Stimulated activated CD8-positive, alpha-beta memory T cell treated with anti-CD3 and anti-CD28 coated beads, Interleukin-4, amount 100 ng/mL, for 48 hours (primary cell): ENCODE data around the gene SPDL1.
A peak's percentile ranks its signal among the peaks of the same experiment; 100 is the strongest.

ENCODE experiments used
- DNase-seq: peaks from one replicate; pipeline ENCODE4 v3.0.0-alpha.2; 2020

The SPDL1 gene

GRCh38 chr5:169631360-169631759 lies 47.8 kb downstream of the SPDL1 start:
- no peak for DNase-seq

- no peak for DNase-seq
Observed at GRCh38 chr5:169632946-169633345, 49.4 kb downstream of the SPDL1 start.

- DNase-seq: no peak
Observed at GRCh38 chr5:169634606-169635005, 51.0 kb downstream of the SPDL1 start.

GRCh38 chr5:169635936-169636335 lies 52.4 kb downstream of the SPDL1 start:
- no peak for DNase-seq

- no peak for DNase-seq
Observed at GRCh38 chr5:169636477-169637084, 53.0 kb downstream of the SPDL1 start.

GRCh38 chr5:169637085-169637548 lies 53.5 kb downstream of the SPDL1 start, which contains the start of gene DOCK2:
DOCK2 (plus strand) TSS chr5:169637275; CDS start chr5:169637327, 52 bp downstream.
- peak; percentile 82 for DNase-seq

- DNase-seq: peak; percentile 79
Observed at GRCh38 chr5:169637549-169638121, 54.1 kb downstream of the SPDL1 start.

- no peak for DNase-seq
Observed at GRCh38 chr5:169641253-169641652, 57.7 kb downstream of the SPDL1 start.

- no peak for DNase-seq
Observed at GRCh38 chr5:169646856-169647255, 63.3 kb downstream of the SPDL1 start.

GRCh38 chr5:169647566-169647965 lies 64.0 kb downstream of the SPDL1 start:
- DNase-seq: no peak

- DNase-seq: no peak
Observed at GRCh38 chr5:169648725-169649310, 65.2 kb downstream of the SPDL1 start.

- peak; percentile 35 for DNase-seq
Observed at GRCh38 chr5:169649486-169649885, 65.9 kb downstream of the SPDL1 start.

- no peak for DNase-seq
Observed at GRCh38 chr5:169650701-169651331, 67.2 kb downstream of the SPDL1 start.

GRCh38 chr5:169651526-169651925 lies 68.0 kb downstream of the SPDL1 start:
- no peak for DNase-seq

- no peak for DNase-seq
Observed at GRCh38 chr5:169652057-169652456, 68.5 kb downstream of the SPDL1 start.

GRCh38 chr5:169653091-169653490 lies 69.5 kb downstream of the SPDL1 start:
- DNase-seq: no peak
